Heart left ventricle (tissue), 13 donors: ENCODE data around the gene ZNF865.

Experiments
- CTCF ChIP-seq, 12 donors: fragments of 200-600 bp; sonication (generic) in 4 of 12; IDR thresholded peaks; one replicate each; pipeline versions ENCODE4 v1.5.0 to v1.8.0; 2018 to 2022; ENCODE audit warnings: antibody characterized with exemption in 12 of 12, mild to moderate bottlenecking in 5 of 12
- POLR2A ChIP-seq, 2 donors: fragments of 450-650 bp; IDR thresholded peaks; one replicate each; pipeline ENCODE4 v1.6.1; 2017; ENCODE audit warnings: antibody characterized with exemption in 2 of 2, mild to moderate bottlenecking in 2 of 2, moderate library complexity in 2 of 2
- donor health status: ischemic (EF 13 %, LVEDD 7.1; RV severe dilation, severe dysfunction).
- donor health status: DM: no; HTN: yes; CAD: no.
- donor health status: DM: no; HTN: no; CAD: no.
- donor health status: ischemic (EF 25% LVEDD 6.9; RV normal size, moderate dysfunction).
- donor health status: ischemic (EF 25% LVEDD 5.7; RV mildly dilated, moderate dysfunction).
- donor health status: ischemic (EF 35%, LVEDD 5.7; RV mildly dilated, moderate dysfunction).
- donor health status: nonischemic (EF 11% LVEDD 7.7; RV severe dilation, severe dysfunction).
- donor health status: DM: yes; HTN: yes; CAD: no.
- donor health status: PGD.
- donor health status: ischemic (EF 29% LVEDD 5.4; RV normal size, mild dysfunction).
- donor health status: nonischemic (EF 23%, LVEDD 6.1; RV moderate dilation, normal function).

GRCh38 chr19:55636723-55637122 lies 31.3 kb downstream of the ZNF865 start:
- TF ChIP-seq POLR2A (IDR thresholded peaks at IDR 0.05) (no peak), CTCF (IDR thresholded peaks at IDR 0.05) (no peak)
